Measurements from ENCODE around the gene LIME1.
"Not testable (repeated sequence)": the region's sequence is repeated elsewhere in the genome, so short reads cannot be mapped to it uniquely, and the experiment has no call there.

Gene LIME1

GRCh38 chr20:63772781-63773518 lies 36.5 kb downstream of the LIME1 start:
- no peak for DNase-seq (ENCODE audit: low read depth in 2 of 2)

GRCh38 chr20:63773571-63774241 lies 37.2 kb downstream of the LIME1 start:
- DNase-seq (ENCODE audit: low read depth in 2 of 2): no peak

DNA sequence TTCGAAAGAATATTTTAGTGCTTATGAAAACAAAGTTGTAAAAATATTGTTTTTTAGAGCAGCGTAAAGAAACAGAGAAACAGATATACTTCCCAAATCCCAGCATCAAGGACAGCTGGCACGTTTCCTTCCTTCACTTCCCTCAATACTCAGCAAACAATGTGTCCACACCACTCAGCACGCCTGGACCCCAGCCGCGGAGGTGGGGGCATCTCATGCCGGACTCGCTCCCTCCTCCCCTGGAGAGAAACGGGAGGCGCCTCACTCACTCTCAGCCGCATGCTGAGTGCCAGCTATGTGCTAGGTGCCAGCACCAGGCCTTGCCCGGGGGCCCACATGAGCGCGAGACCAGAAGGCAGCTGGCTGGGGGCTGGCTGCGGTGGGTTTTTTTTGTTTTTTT lies 37.8 kb downstream of the LIME1 start:
- no peak for DNase-seq (ENCODE audit: low read depth in 2 of 2)

DNA sequence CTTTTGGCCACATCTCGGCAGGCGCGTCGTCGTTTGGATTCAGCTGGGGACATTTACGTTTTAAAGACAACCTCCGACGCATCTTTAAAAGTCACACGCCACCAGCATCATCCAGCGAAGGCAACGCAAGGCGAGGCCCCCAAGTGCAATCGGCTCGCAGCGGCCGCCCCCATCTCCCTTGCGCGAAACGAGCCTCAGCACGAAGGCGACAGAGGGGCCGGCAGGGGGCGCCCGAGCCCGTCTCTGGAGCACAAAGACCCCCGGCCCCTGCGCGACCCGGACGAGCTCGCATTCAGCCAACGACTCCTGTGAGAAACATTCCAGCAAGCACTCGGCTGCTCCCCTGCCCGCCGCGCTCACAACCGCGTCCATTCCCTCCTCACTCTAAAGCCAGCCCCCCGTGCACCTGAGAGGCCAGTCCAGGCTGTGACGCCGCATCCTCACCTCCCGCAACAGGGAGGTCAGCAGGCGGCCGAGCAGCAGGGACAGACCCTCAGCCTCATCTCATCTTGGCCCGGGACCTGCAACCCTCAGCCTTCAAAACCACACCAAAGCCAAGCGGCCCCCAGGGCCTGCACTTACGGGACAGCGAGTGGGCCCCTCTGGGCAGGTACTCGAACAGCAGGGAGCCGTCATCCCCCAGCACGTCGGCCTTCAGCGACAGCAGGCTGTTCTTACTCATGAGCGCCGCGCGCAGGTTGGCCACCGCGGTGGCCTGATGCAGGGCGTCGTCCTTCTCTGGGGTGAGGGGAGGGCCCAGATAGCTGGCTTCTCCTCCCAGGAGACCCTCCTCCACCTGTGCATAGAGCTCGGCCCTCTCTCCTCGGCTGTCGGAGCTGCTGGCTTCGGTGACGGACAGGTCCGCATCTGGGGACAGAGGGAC lies 38.9 kb downstream of the LIME1 start:
- DNase-seq (ENCODE audit: low read depth in 2 of 2): peak in 1 of 2 experiments; percentile 26

- DNase-seq (ENCODE audit: low read depth in 2 of 2): not testable (repeated sequence)
Measured at GRCh38 chr20:63776875-63777274, 40.4 kb downstream of the LIME1 start.

- no peak for DNase-seq (ENCODE audit: low read depth in 2 of 2)
Measured at GRCh38 chr20:63777614-63778013, 41.1 kb downstream of the LIME1 start.

GRCh38 chr20:63778034-63778752 lies 41.7 kb downstream of the LIME1 start:
- no peak for DNase-seq (ENCODE audit: low read depth in 2 of 2)

GRCh38 chr20:63778857-63779256 lies 42.4 kb downstream of the LIME1 start:
- no peak for DNase-seq (ENCODE audit: low read depth in 2 of 2)

GRCh38 chr20:63781181-63781580 lies 44.7 kb downstream of the LIME1 start:
- no peak for DNase-seq (ENCODE audit: low read depth in 2 of 2)

- no peak for DNase-seq (ENCODE audit: low read depth in 2 of 2)
Measured at GRCh38 chr20:63782051-63782471, 45.6 kb downstream of the LIME1 start.

GRCh38 chr20:63782521-63782971 lies 46.1 kb downstream of the LIME1 start:
- DNase-seq (ENCODE audit: low read depth in 2 of 2): no peak

- no peak for DNase-seq (ENCODE audit: low read depth in 2 of 2)
Measured at GRCh38 chr20:63783970-63784369, 47.5 kb downstream of the LIME1 start.

GRCh38 chr20:63785691-63786131 lies 49.2 kb downstream of the LIME1 start:
- no peak for DNase-seq (ENCODE audit: low read depth in 2 of 2)

- no peak for DNase-seq (ENCODE audit: low read depth in 2 of 2)
Measured at GRCh38 chr20:63787302-63787701, 50.8 kb downstream of the LIME1 start.

DNA sequence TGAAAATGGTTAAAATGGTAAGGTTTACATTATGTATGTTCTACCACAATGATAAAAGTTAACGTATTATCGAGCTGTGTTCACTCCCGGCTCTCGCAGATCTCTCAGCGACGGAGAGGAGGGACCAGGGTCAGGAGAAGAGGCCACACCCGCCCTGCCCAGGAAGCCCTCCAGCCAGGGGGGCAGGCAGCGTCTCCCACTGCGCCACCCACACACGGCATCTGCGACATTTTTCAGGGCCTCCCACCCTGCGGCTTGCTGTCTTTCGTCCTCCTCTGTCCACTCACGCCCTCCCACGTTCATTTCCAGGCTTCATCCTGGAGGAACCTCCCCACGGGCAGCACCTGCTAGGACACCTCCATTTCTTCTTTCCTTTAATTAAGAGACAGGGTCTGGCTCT lies 51.3 kb downstream of the LIME1 start:
- no peak for DNase-seq (ENCODE audit: low read depth in 2 of 2)
